Liver (tissue), 9 donors: ENCODE measurements around the gene SFXN5. TPM values are rescaled to one million over a fixed set of nuclear protein-coding genes. Genes with fewer than 3 reads are reported as not detected.

ENCODE experiments used
- DNase-seq: peaks from one replicate; pipeline ENCODE4 v3.0.0-alpha.2; 2017; ENCODE audit warnings: low spot score
- H3K27ac ChIP-seq, 2 donors: one replicate each; pipeline ENCODE4 v1.7.0; 2013; ENCODE audit warnings: inconsistent platforms in 2 of 2, low read length in 2 of 2, control low read depth in 1 of 2, low read depth in 1 of 2, mild to moderate bottlenecking in 1 of 2
- H3K27me3 ChIP-seq, 4 donors: one replicate each; pipeline versions ENCODE4 v1.6.1 to v1.7.0; 2013; ENCODE audit warnings: low read length in 3 of 4, inconsistent platforms in 1 of 4, mild to moderate bottlenecking in 1 of 4, moderate library complexity in 1 of 4; ENCODE audit not compliant: control insufficient read depth in 4 of 4, insufficient read depth in 4 of 4
- H3K36me3 ChIP-seq, 4 donors: one replicate each; pipeline versions ENCODE4 v1.6.1 to v1.7.0; 2013; ENCODE audit warnings: low read length in 3 of 4, mild to moderate bottlenecking in 3 of 4, low read depth in 1 of 4, moderate library complexity in 1 of 4; ENCODE audit not compliant: control insufficient read depth in 4 of 4, insufficient read depth in 3 of 4
- H3K4me1 ChIP-seq, 4 donors: one replicate each; pipeline versions ENCODE4 v1.6.1 to v1.7.0; 2013; ENCODE audit warnings: low read length in 3 of 4, mild to moderate bottlenecking in 3 of 4, moderate library complexity in 1 of 4; ENCODE audit not compliant: control insufficient read depth in 4 of 4, insufficient read depth in 4 of 4
- H3K4me3 ChIP-seq, 3 donors: one replicate each; pipeline versions ENCODE4 v1.6.1 to v1.7.0; 2013; ENCODE audit warnings: low read length in 3 of 3, control low read depth in 1 of 3, low read depth in 1 of 3, mild to moderate bottlenecking in 1 of 3
- H3K9ac ChIP-seq, 2 donors: one replicate each; pipeline ENCODE4 v1.7.0; 2013; ENCODE audit warnings: low read length in 2 of 2, mild to moderate bottlenecking in 2 of 2, moderate library complexity in 2 of 2, control low read depth in 1 of 2, low read depth in 1 of 2
- H3K9me3 ChIP-seq, 4 donors: one replicate each; pipeline versions ENCODE4 v1.6.1 to v1.7.0; 2013; ENCODE audit warnings: low read length in 3 of 4; ENCODE audit not compliant: control insufficient read depth in 4 of 4
- FOXA2 ChIP-seq: IDR thresholded peaks from 2 replicates; pipeline ENCODE4 v1.6.1; 2016; ENCODE audit warnings: antibody characterized with exemption
- GABPA ChIP-seq, 2 donors: IDR thresholded peaks in 1 of 2; conservative IDR thresholded peaks in 1 of 2; 2 replicates each; pipeline ENCODE4 v1.6.1; 2016; ENCODE audit warnings: antibody characterized with exemption in 2 of 2, mild to moderate bottlenecking in 1 of 2, moderate library complexity in 1 of 2
- RAD21 ChIP-seq, 2 donors: IDR thresholded peaks; 2 replicates each; pipeline ENCODE4 v1.6.1; 2016; ENCODE audit warnings: antibody characterized with exemption in 2 of 2, mild to moderate bottlenecking in 2 of 2
- YY1 ChIP-seq: IDR thresholded peaks from 2 replicates; pipeline ENCODE4 v1.6.1; 2016; ENCODE audit warnings: antibody characterized with exemption, mild to moderate bottlenecking
- WGBS: extraction: QIAGEN DNeasy Blood & Tissue Kit; methylation state at CpG from one replicate; pipeline ENCODE4 v1.1.7; 2013; 5-methylcytosine and 5-hydroxymethylcytosine counted together
- polyA plus RNA-seq, 2 donors: library from polyadenylated mRNA; stranded (reverse) in 1 of 2; unstranded in 1 of 2; fragments of 200-250 nt in 1 of 2; fragments of >200 nt in 1 of 2; fragmentation: Nextera tagmentation in 1 of 2; extraction: Ambion mirVana in 1 of 2; gene quantifications; one replicate each; pipeline versions ENCODE4 v1.2.1 to v1.2.3, GENCODE V29; 2013 to 2015
- total RNA-seq, 2 donors: library from RNA; depleted of rRNA; stranded (reverse); fragments of >200 nt; gene quantifications; one replicate each; pipeline ENCODE4 v1.2.3, GENCODE V29; 2014
- TF ChIP-seq, protein P1 (sequence below): fragments of 150-350 bp; IDR thresholded peaks from 2 replicates; pipeline ENCODE4 v1.5.1; 2017; ENCODE audit warnings: improper control_type of control experiment, low read depth, low read length; ENCODE audit not compliant: missing input control
- TF ChIP-seq, protein P2 (sequence below): IDR thresholded peaks from 2 replicates; pipeline ENCODE4 v1.6.1; 2016; ENCODE audit warnings: antibody characterized with exemption, mild to moderate bottlenecking
- TF ChIP-seq, protein P3 (sequence below): IDR thresholded peaks from 2 replicates; pipeline ENCODE4 v1.6.1; 2016; ENCODE audit warnings: antibody characterized with exemption
- TF ChIP-seq, protein P4 (sequence below): IDR thresholded peaks from 2 replicates; pipeline ENCODE4 v1.6.1; 2016; ENCODE audit warnings: antibody characterized with exemption
- donor health status: healthy.
- donor health status: healthy.
- donor health status: healthy.
- donor health status: healthy.
- donor health status: healthy.

The SFXN5 gene
- total and polyA plus RNA-seq, 4 donors = 23.3 to 58.2 (median 29.5) TPM

DNA sequence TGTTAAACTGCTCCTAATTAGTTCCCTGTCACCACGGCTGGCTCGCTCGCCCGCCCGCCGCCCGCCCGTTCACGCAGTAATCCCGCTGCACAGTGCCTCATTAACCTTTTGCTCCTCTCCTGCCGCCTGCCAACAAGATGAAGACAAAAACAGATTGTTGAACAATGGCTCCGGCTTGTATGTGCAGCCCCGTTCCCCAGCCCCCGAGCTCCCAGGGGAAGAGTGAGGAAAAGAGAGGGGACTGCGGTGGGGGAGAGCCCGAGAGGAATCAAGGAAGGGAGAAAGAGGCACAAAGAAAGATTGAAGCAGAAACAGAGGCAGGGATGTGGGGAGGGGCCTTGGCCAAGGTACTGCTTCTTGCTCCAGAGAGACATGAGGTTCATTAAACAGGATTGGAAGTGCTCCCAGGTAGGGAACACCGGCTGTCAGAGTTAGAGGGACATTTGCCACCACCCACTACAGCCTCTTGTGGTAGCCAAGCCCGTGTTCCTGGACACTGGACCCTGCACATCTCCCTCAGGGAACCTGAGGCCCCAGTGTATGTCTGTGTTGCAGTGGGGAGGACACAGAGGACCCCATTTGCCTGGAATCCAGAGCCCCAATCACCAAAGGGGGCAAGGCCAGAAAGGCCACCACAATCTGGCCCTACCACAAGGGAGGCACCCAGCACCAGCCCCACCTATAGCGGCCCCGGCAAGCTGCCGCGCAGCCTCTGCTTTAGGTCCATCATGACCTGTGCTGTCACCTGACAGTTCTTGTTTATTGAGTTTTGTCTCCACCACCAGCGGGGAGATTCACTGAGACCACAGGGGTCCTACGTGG lies 116.1 kb downstream of the SFXN5 start:
- Histone ChIP-seq H3K9me3 (no peaks in the 10 kb centered on the region), H3K36me3 (peaks cover 8 to 44% (median 18%) of the 10 kb centered on the region in 4 donors), H3K27ac (no peak overlapping the region), H3K4me1 (no peaks in the 10 kb centered on the region), H3K27me3 (no peaks in the 10 kb centered on the region), H3K9ac (no peak overlapping the region), H3K4me3 (no peak overlapping the region)
- DNase-seq = no peak
- TF ChIP-seq FOXA2 (no peak), YY1 (no peak)
- TF ChIP-seq, protein P1, sequence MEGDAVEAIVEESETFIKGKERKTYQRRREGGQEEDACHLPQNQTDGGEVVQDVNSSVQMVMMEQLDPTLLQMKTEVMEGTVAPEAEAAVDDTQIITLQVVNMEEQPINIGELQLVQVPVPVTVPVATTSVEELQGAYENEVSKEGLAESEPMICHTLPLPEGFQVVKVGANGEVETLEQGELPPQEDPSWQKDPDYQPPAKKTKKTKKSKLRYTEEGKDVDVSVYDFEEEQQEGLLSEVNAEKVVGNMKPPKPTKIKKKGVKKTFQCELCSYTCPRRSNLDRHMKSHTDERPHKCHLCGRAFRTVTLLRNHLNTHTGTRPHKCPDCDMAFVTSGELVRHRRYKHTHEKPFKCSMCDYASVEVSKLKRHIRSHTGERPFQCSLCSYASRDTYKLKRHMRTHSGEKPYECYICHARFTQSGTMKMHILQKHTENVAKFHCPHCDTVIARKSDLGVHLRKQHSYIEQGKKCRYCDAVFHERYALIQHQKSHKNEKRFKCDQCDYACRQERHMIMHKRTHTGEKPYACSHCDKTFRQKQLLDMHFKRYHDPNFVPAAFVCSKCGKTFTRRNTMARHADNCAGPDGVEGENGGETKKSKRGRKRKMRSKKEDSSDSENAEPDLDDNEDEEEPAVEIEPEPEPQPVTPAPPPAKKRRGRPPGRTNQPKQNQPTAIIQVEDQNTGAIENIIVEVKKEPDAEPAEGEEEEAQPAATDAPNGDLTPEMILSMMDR = no peak
- TF ChIP-seq, protein P2, sequence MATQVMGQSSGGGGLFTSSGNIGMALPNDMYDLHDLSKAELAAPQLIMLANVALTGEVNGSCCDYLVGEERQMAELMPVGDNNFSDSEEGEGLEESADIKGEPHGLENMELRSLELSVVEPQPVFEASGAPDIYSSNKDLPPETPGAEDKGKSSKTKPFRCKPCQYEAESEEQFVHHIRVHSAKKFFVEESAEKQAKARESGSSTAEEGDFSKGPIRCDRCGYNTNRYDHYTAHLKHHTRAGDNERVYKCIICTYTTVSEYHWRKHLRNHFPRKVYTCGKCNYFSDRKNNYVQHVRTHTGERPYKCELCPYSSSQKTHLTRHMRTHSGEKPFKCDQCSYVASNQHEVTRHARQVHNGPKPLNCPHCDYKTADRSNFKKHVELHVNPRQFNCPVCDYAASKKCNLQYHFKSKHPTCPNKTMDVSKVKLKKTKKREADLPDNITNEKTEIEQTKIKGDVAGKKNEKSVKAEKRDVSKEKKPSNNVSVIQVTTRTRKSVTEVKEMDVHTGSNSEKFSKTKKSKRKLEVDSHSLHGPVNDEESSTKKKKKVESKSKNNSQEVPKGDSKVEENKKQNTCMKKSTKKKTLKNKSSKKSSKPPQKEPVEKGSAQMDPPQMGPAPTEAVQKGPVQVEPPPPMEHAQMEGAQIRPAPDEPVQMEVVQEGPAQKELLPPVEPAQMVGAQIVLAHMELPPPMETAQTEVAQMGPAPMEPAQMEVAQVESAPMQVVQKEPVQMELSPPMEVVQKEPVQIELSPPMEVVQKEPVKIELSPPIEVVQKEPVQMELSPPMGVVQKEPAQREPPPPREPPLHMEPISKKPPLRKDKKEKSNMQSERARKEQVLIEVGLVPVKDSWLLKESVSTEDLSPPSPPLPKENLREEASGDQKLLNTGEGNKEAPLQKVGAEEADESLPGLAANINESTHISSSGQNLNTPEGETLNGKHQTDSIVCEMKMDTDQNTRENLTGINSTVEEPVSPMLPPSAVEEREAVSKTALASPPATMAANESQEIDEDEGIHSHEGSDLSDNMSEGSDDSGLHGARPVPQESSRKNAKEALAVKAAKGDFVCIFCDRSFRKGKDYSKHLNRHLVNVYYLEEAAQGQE = no peak
- TF ChIP-seq, protein P3, sequence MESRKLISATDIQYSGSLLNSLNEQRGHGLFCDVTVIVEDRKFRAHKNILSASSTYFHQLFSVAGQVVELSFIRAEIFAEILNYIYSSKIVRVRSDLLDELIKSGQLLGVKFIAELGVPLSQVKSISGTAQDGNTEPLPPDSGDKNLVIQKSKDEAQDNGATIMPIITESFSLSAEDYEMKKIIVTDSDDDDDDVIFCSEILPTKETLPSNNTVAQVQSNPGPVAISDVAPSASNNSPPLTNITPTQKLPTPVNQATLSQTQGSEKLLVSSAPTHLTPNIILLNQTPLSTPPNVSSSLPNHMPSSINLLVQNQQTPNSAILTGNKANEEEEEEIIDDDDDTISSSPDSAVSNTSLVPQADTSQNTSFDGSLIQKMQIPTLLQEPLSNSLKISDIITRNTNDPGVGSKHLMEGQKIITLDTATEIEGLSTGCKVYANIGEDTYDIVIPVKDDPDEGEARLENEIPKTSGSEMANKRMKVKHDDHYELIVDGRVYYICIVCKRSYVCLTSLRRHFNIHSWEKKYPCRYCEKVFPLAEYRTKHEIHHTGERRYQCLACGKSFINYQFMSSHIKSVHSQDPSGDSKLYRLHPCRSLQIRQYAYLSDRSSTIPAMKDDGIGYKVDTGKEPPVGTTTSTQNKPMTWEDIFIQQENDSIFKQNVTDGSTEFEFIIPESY = no peak
- TF ChIP-seq, protein P4, sequence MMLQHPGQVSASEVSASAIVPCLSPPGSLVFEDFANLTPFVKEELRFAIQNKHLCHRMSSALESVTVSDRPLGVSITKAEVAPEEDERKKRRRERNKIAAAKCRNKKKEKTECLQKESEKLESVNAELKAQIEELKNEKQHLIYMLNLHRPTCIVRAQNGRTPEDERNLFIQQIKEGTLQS = no peak
- 96% methylated on average over 24 of the region's 24 CpGs for WGBS

DNA sequence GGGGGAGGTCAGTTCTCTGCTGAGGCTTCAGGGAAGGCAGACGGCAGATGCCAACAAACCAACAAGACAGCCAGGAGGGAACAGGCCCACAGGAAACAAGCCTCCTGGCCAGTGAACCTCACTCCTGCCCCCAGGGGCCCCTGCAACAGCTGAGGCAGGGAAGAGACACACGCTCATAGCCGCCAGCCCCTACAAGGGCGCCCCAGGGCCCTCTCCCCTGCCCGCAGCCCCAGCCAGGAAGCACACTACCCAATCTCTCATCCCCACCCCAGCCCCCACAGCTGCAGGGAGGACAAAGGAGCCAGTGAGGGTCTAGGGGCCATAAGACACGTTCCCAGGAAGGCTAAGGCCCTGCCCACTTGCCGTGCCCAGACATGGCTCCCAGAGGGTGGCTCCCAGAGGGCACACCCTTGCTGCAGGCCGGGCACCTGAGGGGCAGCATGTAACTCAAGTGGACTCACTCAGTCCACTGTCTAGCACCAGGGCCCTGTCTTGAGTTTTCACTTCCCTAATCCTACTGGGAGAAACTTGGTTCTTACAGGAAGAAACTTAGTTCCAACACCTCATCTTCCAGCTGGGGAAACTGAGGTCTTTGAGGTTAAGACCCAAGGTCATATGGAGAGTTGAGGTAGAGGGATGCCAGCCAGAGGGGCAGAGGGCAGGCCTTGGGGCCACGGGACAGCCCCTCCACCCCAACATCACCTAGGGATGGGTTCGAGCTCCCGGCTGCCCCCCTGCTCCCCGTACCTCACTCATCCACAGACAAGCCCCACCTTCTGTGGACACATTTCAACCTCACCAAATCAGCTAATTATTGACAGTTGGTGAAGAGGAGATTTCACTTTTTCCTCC lies 116.9 kb downstream of the SFXN5 start:
- H3K9me3 ChIP-seq = no peaks in the 10 kb centered on the region
- no peak for DNase-seq

More for the DNA sequence above, 116.9 kb downstream of the SFXN5 start:
- Histone ChIP-seq H3K4me3 (no peak overlapping the region), H3K27ac (no peak overlapping the region), H3K27me3 (no peaks in the 10 kb centered on the region), H3K4me1 (no peaks in the 10 kb centered on the region), H3K9ac (no peak overlapping the region), H3K36me3 (peaks cover 6 to 39% (median 17%) of the 10 kb centered on the region in 4 donors)
- WGBS = 93% methylated on average over 12 of the region's 12 CpGs
- TF ChIP-seq RAD21 (IDR thresholded peaks at IDR 0.05) = no peak
- no peak for TF ChIP-seq GABPA (IDR thresholded peaks at IDR 0.05 in 1 of 2, conservative IDR thresholded peaks at IDR 0.05 in 1 of 2)
